K562 (cell line): ENCODE data around the gene RESP18. TPM values are rescaled to one million over a fixed set of nuclear protein-coding genes. Genes with fewer than 3 reads are reported as not detected.

ENCODE experiments used
- ATAC-seq: fragments of 200-7000 bp; cut with Tn5 transposase; 3 replicates; pipeline ENCODE4 v1.9.1; 2020; ENCODE audit warnings: moderate library complexity
- BruUV-seq: library from RNA; stranded (reverse); fragments of 400-500 nt; replicated peaks from 2 replicates; lab custom pipeline; 2021; lab: Mats Ljungman, UMichigan
- CTCF ChIA-PET: fragments of 300-600 bp; formaldehyde crosslinking; extraction: SDS; loops from one replicate; lab custom pipeline; 2021; ENCODE audit warnings: low intra/inter-chr PET ratio; lab: Yijun Ruan, JAX
- POLR2A ChIA-PET: fragments of 300-600, 350-650 bp; sonication (Branson Sonifier 250); formaldehyde crosslinking; extraction: SDS; loops from one replicate; lab custom pipeline; 2021; ENCODE audit warnings: antibody characterized with exemption, inconsistent platforms; lab: Yijun Ruan, JAX
- DNase-seq, 4 experiments: peaks; one replicate each; pipeline versions ENCODE4 v3.0.0 to v3.0.0-alpha.2; 2011 to 2018; ENCODE audit warnings: low spot score in 3 of 4, mixed read lengths in 3 of 4; ENCODE audit errors: extremely low read depth in 1 of 4
- FAIRE-seq: peaks from 2 replicates; lab custom pipeline; 2011; peaks lifted over from hg19 to GRCh38; lab: Jason Lieb, UNC
- H2AFZ ChIP-seq: 2 replicates; pipeline ENCODE4 v1.6.0; 2011; ENCODE audit warnings: low read depth, low read length, control low read depth, inconsistent platforms
- H3K27ac ChIP-seq: fragments of 200-600 bp; 3 replicates; pipeline ENCODE4 v1.8.0; 2011; ENCODE audit warnings: low read depth, mild to moderate bottlenecking, control low read depth, inconsistent platforms, low read length, moderate library complexity, mixed read lengths; ENCODE audit errors: extremely low read depth
- H3K27me3 ChIP-seq, 2 experiments: fragments of 300-600 bp in 1 of 2; 2 replicates in 1 of 2; 3 replicates in 1 of 2; pipeline versions ENCODE4 v1.6.0 to v1.8.0; 2011; ENCODE audit warnings: inconsistent platforms in 2 of 2, low read length in 2 of 2, mild to moderate bottlenecking in 1 of 2, mixed read lengths in 1 of 2, moderate library complexity in 1 of 2; ENCODE audit not compliant: control insufficient read depth in 2 of 2, insufficient read depth in 2 of 2
- H3K36me3 ChIP-seq: fragments of 300-600 bp; 3 replicates; pipeline ENCODE4 v1.8.0; 2011; ENCODE audit warnings: mild to moderate bottlenecking, low read length, inconsistent platforms; ENCODE audit not compliant: control insufficient read depth, insufficient read depth
- H3K4me1 ChIP-seq, 2 experiments: fragments of 200-600 bp in 1 of 2; replicated peaks in 1 of 2; 2 replicates in 1 of 2; 3 replicates in 1 of 2; pipeline versions ENCODE4 v1.5.1 to v1.8.0; 2011; ENCODE audit warnings: inconsistent platforms in 2 of 2, low read length in 2 of 2, mild to moderate bottlenecking in 1 of 2, mixed read lengths in 1 of 2, moderate library complexity in 1 of 2; ENCODE audit not compliant: control insufficient read depth in 2 of 2, insufficient read depth in 2 of 2
- H3K4me2 ChIP-seq: 2 replicates; pipeline ENCODE4 v1.6.1; 2011; ENCODE audit warnings: low read length, control low read depth, inconsistent platforms, mixed read lengths; ENCODE audit not compliant: insufficient read depth
- H3K4me3 ChIP-seq: fragments of 200-600 bp; sonication (generic), shearing (Covaris generic); 2 replicates; pipeline ENCODE4 v1.5.1; 2016; ENCODE audit warnings: control low read depth, inconsistent platforms
- H3K79me2 ChIP-seq: fragments of 200-600 bp; 3 replicates; pipeline ENCODE4 v1.8.0; 2011; ENCODE audit warnings: low read length, inconsistent platforms; ENCODE audit not compliant: control insufficient read depth, insufficient read depth
- H3K9ac ChIP-seq, 2 experiments: 2 replicates each; pipeline versions ENCODE4 v1.6.0 to v1.6.1; 2011; ENCODE audit warnings: low read depth in 2 of 2, low read length in 2 of 2, control low read depth in 1 of 2, inconsistent platforms in 1 of 2, mild to moderate bottlenecking in 1 of 2, mixed read lengths in 1 of 2; ENCODE audit not compliant: insufficient read depth in 1 of 2
- H3K9me1 ChIP-seq: one replicate; pipeline ENCODE4 v1.6.0; 2011; ENCODE audit warnings: inconsistent platforms, mild to moderate bottlenecking, low read length, moderate library complexity; ENCODE audit not compliant: control insufficient read depth, insufficient read depth
- H3K9me3 ChIP-seq: replicated peaks from 2 replicates; pipeline ENCODE4 v1.5.1; 2011; ENCODE audit warnings: low read depth, low read length, inconsistent platforms; ENCODE audit not compliant: control insufficient read depth, insufficient read depth
- H4K20me1 ChIP-seq: replicated peaks from 2 replicates; pipeline ENCODE4 v1.6.1; 2011; ENCODE audit warnings: low read length, inconsistent platforms, mixed read lengths; ENCODE audit not compliant: control insufficient read depth, insufficient read depth
- BRCA1 ChIP-seq, 2 experiments: fragments of 450-650 bp in 1 of 2; sonication (generic) in 1 of 2; formaldehyde crosslinking in 1 of 2; IDR thresholded peaks; 2 replicates each; pipeline versions ENCODE4 v1.5.0 to v1.6.1; 2017 to 2020; ENCODE audit warnings: mild to moderate bottlenecking in 1 of 2, missing genetic modification reagents in 1 of 2
- GTF2E2 ChIP-seq: fragments of 200-800 bp; sonication (Bioruptor generic); IDR thresholded peaks from 2 replicates; pipeline ENCODE4 v1.6.1; 2016; ENCODE audit warnings: missing genetic modification characterization, missing compliant biosample characterization
- RBM25 ChIP-seq: fragments of 200-400 bp; formaldehyde crosslinking; IDR thresholded peaks from 2 replicates; pipeline ENCODE4 v1.6.1; 2018; ENCODE audit warnings: low read length, low read depth, moderate library complexity; ENCODE audit not compliant: severe bottlenecking
- RERE ChIP-seq: sonication (generic); formaldehyde crosslinking; IDR thresholded peaks from 2 replicates; pipeline ENCODE4 v1.8.0; 2023; ENCODE audit warnings: missing genetic modification reagents, mild to moderate bottlenecking, borderline replicate concordance
- RFX5 ChIP-seq: IDR thresholded peaks from 2 replicates; pipeline ENCODE4 v1.6.1; 2011; ENCODE audit warnings: low read depth, mild to moderate bottlenecking, improper control_type of control experiment, low read length
- TAL1 ChIP-seq: fragments of 450-650 bp; IDR thresholded peaks from 2 replicates; pipeline ENCODE4 v1.6.1; 2016; ENCODE audit warnings: mild to moderate bottlenecking
- TRIM25 ChIP-seq: fragments of 450-650 bp; IDR thresholded peaks from 2 replicates; pipeline ENCODE4 v1.7.0; 2016; ENCODE audit warnings: borderline replicate concordance
- XRCC5 ChIP-seq: fragments of 200-400 bp; formaldehyde crosslinking; IDR thresholded peaks from 2 replicates; pipeline ENCODE4 v1.6.1; 2017; ENCODE audit warnings: low read depth, mild to moderate bottlenecking, low read length
- ZNF175 ChIP-seq: fragments of 200-800 bp; sonication (Bioruptor generic); IDR thresholded peaks from 2 replicates; pipeline ENCODE4 v1.6.1; 2016; ENCODE audit warnings: low read depth, mild to moderate bottlenecking, missing genetic modification characterization, missing compliant biosample characterization
- ZNF197 ChIP-seq: fragments of 200-800 bp; sonication (Bioruptor generic); IDR thresholded peaks from 2 replicates; pipeline ENCODE4 v1.6.1; 2016; ENCODE audit warnings: low read depth, missing genetic modification characterization, missing compliant biosample characterization
- ZNF24 ChIP-seq: fragments of 450-650 bp; IDR thresholded peaks from 2 replicates; pipeline ENCODE4 v1.6.1; 2016
- ZNF511 ChIP-seq: sonication (generic); formaldehyde crosslinking; IDR thresholded peaks from 2 replicates; pipeline ENCODE4 v1.8.0; 2022; ENCODE audit warnings: mild to moderate bottlenecking, missing genetic modification reagents
- WGBS: fragments of 100-300 bp; shearing (Covaris generic); methylation state at CpG from one replicate; pipeline ENCODE4 v1.1.6; 2016; ENCODE audit warnings: low coverage, mixed read lengths; ENCODE audit not compliant: insufficient coverage; ENCODE audit errors: missing lambda C conversion rate; 5-methylcytosine and 5-hydroxymethylcytosine counted together
- in situ Hi-C: fragments of 300-500 bp; cut with MboI; formaldehyde crosslinking; loops from 4 replicates; pipeline ENCODE4 v1.15.0; 2018; ENCODE audit warnings: inconsistent platforms, mixed read lengths
- intact Hi-C: fragments of 100-400 bp; cut with micrococcal nuclease; formaldehyde crosslinking; loops from 2 replicates; pipeline ENCODE4 v1.14.2; 2022
- polyA plus RNA-seq, 8 experiments: library from polyadenylated mRNA; depleted of rRNA in 4 of 8; stranded (reverse) in 5 of 8; unstranded in 3 of 8; fragments of >200 nt; fragmentation: Nextera tagmentation in 2 of 8; fragmentation: Illumina TruSeq in 1 of 8; extraction: Ambion mirVana in 2 of 8; extraction: Trizol in 1 of 8; gene quantifications; 2 replicates each; pipeline versions ENCODE4 v1.2.1 to v1.2.3, GENCODE V29; 2011 to 2014; ENCODE audit warnings: inconsistent platforms in 1 of 8, missing spikeins in 1 of 8
- total RNA-seq, 7 experiments: library from RNA; depleted of rRNA in 6 of 7; stranded (reverse); fragments of >200 nt in 6 of 7; fragmentation: Illumina TruSeq in 2 of 7; extraction: Trizol in 2 of 7; gene quantifications; 2 replicates each; pipeline versions ENCODE4 v1.2.1 to v1.2.3, GENCODE V29; 2011 to 2021; ENCODE audit warnings: low replicate concordance in 1 of 7
- TF ChIP-seq, protein P1 (sequence below): fragments of 250-450 bp; sonication (Bioruptor Pico); IDR thresholded peaks from 2 replicates; pipeline ENCODE4 v1.5.0; 2020; ENCODE audit warnings: mild to moderate bottlenecking, borderline replicate concordance

Gene RESP18
- total and polyA plus RNA-seq, 9 of the 15 experiments (the other 6 are each of a cell fraction or from before 2014, with no cell fraction given), result not detected

GRCh38 chr2:219362072-219362471, 29.5 kb upstream of the RESP18 start:
- 61% methylated on average over 5 of the region's 5 CpGs for WGBS
- Histone ChIP-seq H3K9me1 (no peaks in the 10 kb centered on the region), H3K4me3 (no peak overlapping the region), H3K9ac (no peak overlapping the region), H3K4me2 (no peak overlapping the region), H3K79me2 (no peaks in the 10 kb centered on the region), H3K36me3 (no peaks in the 10 kb centered on the region), H3K27me3 (peaks cover 6 to 10% of the 10 kb centered on the region in 2 experiments; a peak in 3 of 5 replicates), H3K4me1 (peaks cover 0 to 12% of the 10 kb centered on the region in 2 experiments; a peak in 3 of 5 replicates), H3K9me3 (no peaks in the 10 kb centered on the region), H4K20me1 (no peaks in the 10 kb centered on the region), H3K27ac (no peak overlapping the region), H2AFZ (no peak overlapping the region)
- ATAC-seq (no peak), FAIRE-seq (no peak), DNase-seq (no peak)
- ChIA-PET POLR2A (interaction anchor here (0.7 kb wide), 1 partner anchor 65 kb away, joined by 3 read pairs; no protein-coding TSS in a partner anchor), CTCF (no interaction called here)
- intact Hi-C loops (no loop called here), in situ Hi-C loops (no loop called here)
- BruUV-seq, result no TSS peak
- TF ChIP-seq BRCA1 (IDR thresholded peaks at IDR 0.05) (no peak), BRCA1 (CRISPR knock-in tag; IDR thresholded peaks at IDR 0.05) (no peak), TAL1 (no peak), GTF2E2 (tag) (no peak), TRIM25 (no peak), ZNF511 (no peak), ZNF175 (no peak), ZNF24 (no peak), ZNF197 (CRISPR knock-in tag) (no peak), RFX5 (no peak), RBM25 (no peak), RERE (CRISPR knock-in tag) (no peak), XRCC5 (no peak)
- TF ChIP-seq, protein P1, sequence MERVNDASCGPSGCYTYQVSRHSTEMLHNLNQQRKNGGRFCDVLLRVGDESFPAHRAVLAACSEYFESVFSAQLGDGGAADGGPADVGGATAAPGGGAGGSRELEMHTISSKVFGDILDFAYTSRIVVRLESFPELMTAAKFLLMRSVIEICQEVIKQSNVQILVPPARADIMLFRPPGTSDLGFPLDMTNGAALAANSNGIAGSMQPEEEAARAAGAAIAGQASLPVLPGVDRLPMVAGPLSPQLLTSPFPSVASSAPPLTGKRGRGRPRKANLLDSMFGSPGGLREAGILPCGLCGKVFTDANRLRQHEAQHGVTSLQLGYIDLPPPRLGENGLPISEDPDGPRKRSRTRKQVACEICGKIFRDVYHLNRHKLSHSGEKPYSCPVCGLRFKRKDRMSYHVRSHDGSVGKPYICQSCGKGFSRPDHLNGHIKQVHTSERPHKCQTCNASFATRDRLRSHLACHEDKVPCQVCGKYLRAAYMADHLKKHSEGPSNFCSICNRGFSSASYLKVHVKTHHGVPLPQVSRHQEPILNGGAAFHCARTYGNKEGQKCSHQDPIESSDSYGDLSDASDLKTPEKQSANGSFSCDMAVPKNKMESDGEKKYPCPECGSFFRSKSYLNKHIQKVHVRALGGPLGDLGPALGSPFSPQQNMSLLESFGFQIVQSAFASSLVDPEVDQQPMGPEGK (CRISPR knock-in tag), result no peak
